ENCODE results near the gene LRRC9. TPM values are rescaled to one million over a fixed set of nuclear protein-coding genes. Genes with fewer than 3 reads are reported as not detected.
"Not testable (repeated sequence)": the region's sequence is repeated elsewhere in the genome, so short reads cannot be mapped to it uniquely, and the experiment has no call there.

The LRRC9 gene
- total RNA-seq, 2 experiments from 2014 or later, result not detected

GRCh38 chr14:60047976-60048375 lies 128.0 kb downstream of the LRRC9 start:
- not testable (repeated sequence) for H3K4me1 Mint-ChIP-seq; H3K9me3 Mint-ChIP-seq (ENCODE audit: low read depth); ATAC-seq; H3K36me3 Mint-ChIP-seq; H3K27ac Mint-ChIP-seq; DNase-seq; H3K4me3 Mint-ChIP-seq
- CTCF ChIA-PET, result interaction anchor here (0.7 to 1.0 kb wide), 2 partner anchors 12 to 136 kb away, joined by 3 read pairs; no protein-coding TSS in a partner anchor
- peaks cover 21% of the 10 kb centered on the region for H3K27me3 Mint-ChIP-seq

GRCh38 chr14:60051721-60052221 lies 131.8 kb downstream of the LRRC9 start:
- Mint-ChIP-seq H3K27ac (no peak overlapping the region), H3K27me3 (peaks cover 18% of the 10 kb centered on the region), H3K36me3 (no peaks in the 10 kb centered on the region), H3K4me3 (no peak overlapping the region), H3K4me1 (peaks cover 7% of the 10 kb centered on the region), H3K9me3 (ENCODE audit: low read depth) (no peaks in the 10 kb centered on the region)
- CTCF ChIA-PET, result interaction anchor here (0.8 to 1.0 kb wide), 2 partner anchors 15 to 87 kb away, joined by 3 to 5 read pairs; no protein-coding TSS in a partner anchor
- no peak for ATAC-seq
- no peak for DNase-seq

GRCh38 chr14:60058087-60058486 lies 138.1 kb downstream of the LRRC9 start:
- no peak for DNase-seq
- no peaks in the 10 kb centered on the region for H3K4me1 Mint-ChIP-seq
- CTCF ChIA-PET, result interaction anchor here (1.0 kb wide), 1 partner anchor 16 kb away, joined by 3 read pairs; no protein-coding TSS in a partner anchor
- no peak overlapping the region for H3K27ac Mint-ChIP-seq
- H3K4me3 Mint-ChIP-seq, result no peak overlapping the region
- H3K9me3 Mint-ChIP-seq (ENCODE audit: low read depth), result no peaks in the 10 kb centered on the region
- H3K36me3 Mint-ChIP-seq, result no peaks in the 10 kb centered on the region
- peaks cover 29% of the 10 kb centered on the region for H3K27me3 Mint-ChIP-seq
- ATAC-seq, result no peak

GRCh38 chr14:60061371-60061770 lies 141.4 kb downstream of the LRRC9 start:
- CTCF ChIA-PET, result interaction anchor here (2.2 kb wide), 1 partner anchor 124 kb away, joined by 9 read pairs; no protein-coding TSS in a partner anchor

GRCh38 chr14:60064491-60065072 lies 144.6 kb downstream of the LRRC9 start:
- Mint-ChIP-seq H3K4me3 (no peak overlapping the region), H3K36me3 (no peaks in the 10 kb centered on the region), H3K27ac (no peak overlapping the region), H3K4me1 (no peaks in the 10 kb centered on the region), H3K9me3 (ENCODE audit: low read depth) (no peaks in the 10 kb centered on the region), H3K27me3 (peaks cover 17% of the 10 kb centered on the region)
- peak; percentile 45 for ATAC-seq
- CTCF ChIA-PET, result interaction anchor here (0.8 to 5.0 kb wide), 5 partner anchors 100 to 119 kb away, joined by 3 to 44 read pairs (median 4); partner anchors contain the start of gene DHRS7
- no peak for DNase-seq

More at GRCh38 chr14:60061371-60061770, 141.4 kb downstream of the LRRC9 start:
- no peaks in the 10 kb centered on the region for H3K36me3 Mint-ChIP-seq
- H3K4me3 Mint-ChIP-seq, result no peak overlapping the region
- ATAC-seq, result no peak
- H3K27me3 Mint-ChIP-seq, result peaks cover 21% of the 10 kb centered on the region
- no peak for DNase-seq
- no peak overlapping the region for H3K27ac Mint-ChIP-seq
- no peaks in the 10 kb centered on the region for H3K4me1 Mint-ChIP-seq
- H3K9me3 Mint-ChIP-seq (ENCODE audit: low read depth), result no peaks in the 10 kb centered on the region

GRCh38 chr14:60067882-60068281 lies 147.9 kb downstream of the LRRC9 start:
- no peak overlapping the region for H3K4me3 Mint-ChIP-seq
- H3K36me3 Mint-ChIP-seq, result no peaks in the 10 kb centered on the region
- DNase-seq (no peak), ATAC-seq (no peak)
- H3K27me3 Mint-ChIP-seq, result peaks cover 3% of the 10 kb centered on the region
- no peaks in the 10 kb centered on the region for H3K9me3 Mint-ChIP-seq (ENCODE audit: low read depth)
- no peaks in the 10 kb centered on the region for H3K4me1 Mint-ChIP-seq
- no peak overlapping the region for H3K27ac Mint-ChIP-seq
- CTCF ChIA-PET, result interaction anchor here (1.2 to 5.0 kb wide), 3 partner anchors 11 to 116 kb away, joined by 3 to 44 read pairs (median 5); partner anchors contain the start of gene DHRS7

- H3K27me3 Mint-ChIP-seq, result peaks cover 12% of the 10 kb centered on the region
- no peak overlapping the region for H3K27ac Mint-ChIP-seq
- ATAC-seq, result no peak
- peaks cover 2% of the 10 kb centered on the region for H3K36me3 Mint-ChIP-seq
- H3K4me3 Mint-ChIP-seq, result no peak overlapping the region
- DNase-seq, result no peak
- CTCF ChIA-PET, result interaction anchor here (1.1 kb wide), 1 partner anchor 22 kb away, joined by 3 read pairs; no protein-coding TSS in a partner anchor
- H3K4me1 Mint-ChIP-seq, result no peaks in the 10 kb centered on the region
- peaks cover 4% of the 10 kb centered on the region for H3K9me3 Mint-ChIP-seq (ENCODE audit: low read depth)
Measured at GRCh38 chr14:60079723-60080122, 159.8 kb downstream of the LRRC9 start.

GRCh38 chr14:60085085-60085484 lies 165.1 kb downstream of the LRRC9 start:
- H3K9me3 Mint-ChIP-seq (ENCODE audit: low read depth), result no peaks in the 10 kb centered on the region
- H3K27ac Mint-ChIP-seq, result no peak overlapping the region
- H3K4me1 Mint-ChIP-seq, result peaks cover 4% of the 10 kb centered on the region
- DNase-seq, result no peak
- CTCF ChIA-PET, result no interaction called here
- H3K4me3 Mint-ChIP-seq, result no peak overlapping the region
- H3K36me3 Mint-ChIP-seq, result no peaks in the 10 kb centered on the region
- no peak for ATAC-seq
- H3K27me3 Mint-ChIP-seq, result peaks cover 6% of the 10 kb centered on the region

GRCh38 chr14:60085693-60086092 lies 165.7 kb downstream of the LRRC9 start:
- peaks cover 1% of the 10 kb centered on the region for H3K36me3 Mint-ChIP-seq
- H3K9me3 Mint-ChIP-seq (ENCODE audit: low read depth), result no peaks in the 10 kb centered on the region
- CTCF ChIA-PET, result no interaction called here
- H3K27ac Mint-ChIP-seq, result no peak overlapping the region
- H3K4me1 Mint-ChIP-seq, result peaks cover 8% of the 10 kb centered on the region
- ATAC-seq (no peak), DNase-seq (no peak)
- H3K4me3 Mint-ChIP-seq, result no peak overlapping the region
- peaks cover 3% of the 10 kb centered on the region for H3K27me3 Mint-ChIP-seq

- Mint-ChIP-seq H3K27ac (no peak overlapping the region), H3K4me3 (no peak overlapping the region), H3K36me3 (peaks cover 3% of the 10 kb centered on the region), H3K4me1 (peaks cover 10% of the 10 kb centered on the region), H3K9me3 (ENCODE audit: low read depth) (no peaks in the 10 kb centered on the region), H3K27me3 (no peaks in the 10 kb centered on the region)
- DNase-seq (no peak), ATAC-seq (no peak)
- CTCF ChIA-PET, result interaction anchor here (1.2 kb wide), 1 partner anchor 78 kb away, joined by 5 read pairs; the partner anchor contains the start of gene DHRS7
Measured at GRCh38 chr14:60087668-60088067, 167.7 kb downstream of the LRRC9 start.

GRCh38 chr14:60089221-60089620 lies 169.3 kb downstream of the LRRC9 start:
- DNase-seq (no peak), ATAC-seq (no peak)
- CTCF ChIA-PET, result interaction anchor here (0.7 to 3.6 kb wide), 2 partner anchors 19 to 76 kb away, joined by 3 to 17 read pairs; partner anchors contain the start of gene DHRS7
- Mint-ChIP-seq H3K36me3 (peaks cover 6% of the 10 kb centered on the region), H3K9me3 (ENCODE audit: low read depth) (no peaks in the 10 kb centered on the region), H3K27ac (no peak overlapping the region), H3K4me3 (no peak overlapping the region), H3K27me3 (no peaks in the 10 kb centered on the region), H3K4me1 (peaks cover 21% of the 10 kb centered on the region)

- Mint-ChIP-seq H3K4me1 (peaks cover 38% of the 10 kb centered on the region), H3K36me3 (peaks cover 16% of the 10 kb centered on the region), H3K27ac (peak overlapping the region; percentile 94), H3K4me3 (peak overlapping the region; percentile 92), H3K27me3 (no peaks in the 10 kb centered on the region), H3K9me3 (ENCODE audit: low read depth) (no peaks in the 10 kb centered on the region)
- CTCF ChIA-PET, result interaction anchor here (0.7 to 3.7 kb wide), 7 partner anchors 66 to 851 kb away, joined by 3 to 19 read pairs (median 3); partner anchors contain the start of gene DHRS7
- ATAC-seq (no peak), DNase-seq (no peak)
Measured at GRCh38 chr14:60090864-60091519, 171.0 kb downstream of the LRRC9 start.
